IMR-90 (cell line): ENCODE data around the gene INKA1. TPM values are rescaled to one million over a fixed set of nuclear protein-coding genes. Genes with fewer than 3 reads are reported as not detected.
A peak's percentile ranks its signal among the peaks of the same experiment; 100 is the strongest.

Experiments
- ATAC-seq: fragments of 200-7000 bp; cut with Tn5 transposase; 2 replicates; pipeline ENCODE4 v1.9.1; 2020; ENCODE audit warnings: low read depth, mild to moderate bottlenecking, moderate library complexity
- BruUV-seq: library from RNA; stranded (reverse); fragments of 400-500 nt; replicated peaks from 2 replicates; lab custom pipeline; 2021; lab: Mats Ljungman, UMichigan
- CTCF ChIA-PET: fragments of 300-600 bp; formaldehyde crosslinking; extraction: SDS; loops from one replicate; lab custom pipeline; 2021; ENCODE audit warnings: antibody characterized with exemption; lab: Yijun Ruan, JAX
- POLR2A ChIA-PET: fragments of 300-600 bp; sonication (Branson Sonifier 250); formaldehyde crosslinking; loops from one replicate; lab custom pipeline; 2022; ENCODE audit warnings: antibody characterized with exemption; ENCODE audit not compliant: unreplicated experiment; lab: Charles Lee
- DNase-seq: peaks from one replicate; pipeline ENCODE4 v3.0.0; 2013
- H2AFZ ChIP-seq: replicated peaks from 2 replicates; pipeline ENCODE3; 2013; ENCODE audit warnings: low read length, mild to moderate bottlenecking; ENCODE audit not compliant: poor library complexity
- H2AK5ac ChIP-seq: 2 replicates; pipeline ENCODE4 v1.6.1; 2013; ENCODE audit warnings: low read depth, low read length, inconsistent platforms
- H2AK9ac ChIP-seq: replicated peaks from 2 replicates; pipeline ENCODE3; 2013; ENCODE audit warnings: mild to moderate bottlenecking, low read depth, low read length, moderate library complexity; ENCODE audit not compliant: poor library complexity
- H2BK120ac ChIP-seq: 2 replicates; pipeline ENCODE4 v1.6.1; 2013; ENCODE audit warnings: low read depth, low read length, inconsistent platforms
- H2BK15ac ChIP-seq: 3 replicates; pipeline ENCODE4 v1.6.1; 2013; ENCODE audit warnings: low read depth, low read length, inconsistent platforms
- H2BK20ac ChIP-seq: 2 replicates; pipeline ENCODE4 v1.6.1; 2013; ENCODE audit warnings: low read depth, mild to moderate bottlenecking, inconsistent platforms, low read length, moderate library complexity
- H2BK5ac ChIP-seq: 2 replicates; pipeline ENCODE4 v1.6.1; 2013; ENCODE audit warnings: mild to moderate bottlenecking, low read depth, low read length, inconsistent platforms; ENCODE audit not compliant: poor library complexity, severe bottlenecking
- H3K14ac ChIP-seq: replicated peaks from 2 replicates; pipeline ENCODE4 v1.6.1; 2013; ENCODE audit warnings: low read depth, low read length, inconsistent platforms
- H3K18ac ChIP-seq: 2 replicates; pipeline ENCODE4 v1.6.1; 2013; ENCODE audit warnings: low read depth, low read length, control low read depth
- H3K23ac ChIP-seq: 2 replicates; pipeline ENCODE4 v1.6.1; 2013; ENCODE audit warnings: low read depth, low read length, inconsistent platforms
- H3K27ac ChIP-seq: 2 replicates; pipeline ENCODE4 v1.5.1; 2013; ENCODE audit warnings: mild to moderate bottlenecking, control low read depth, low read length; ENCODE audit not compliant: insufficient read depth
- H3K27me3 ChIP-seq: 2 replicates; pipeline ENCODE4 v1.6.1; 2013; ENCODE audit warnings: low read length; ENCODE audit not compliant: control insufficient read depth, insufficient read depth
- H3K36me3 ChIP-seq: 2 replicates; pipeline ENCODE4 v1.6.1; 2013; ENCODE audit warnings: low read length, mixed read lengths; ENCODE audit not compliant: control insufficient read depth, insufficient read depth
- H3K4ac ChIP-seq: 2 replicates; pipeline ENCODE4 v1.6.1; 2013; ENCODE audit warnings: low read depth, low read length, inconsistent platforms
- H3K4me1 ChIP-seq: 2 replicates; pipeline ENCODE4 v1.6.1; 2013; ENCODE audit warnings: low read length, mixed read lengths; ENCODE audit not compliant: control insufficient read depth, insufficient read depth
- H3K4me2 ChIP-seq: 2 replicates; pipeline ENCODE4 v1.6.1; 2013; ENCODE audit warnings: low read depth, mild to moderate bottlenecking, control low read depth, low read length, moderate library complexity
- H3K4me3 ChIP-seq: 2 replicates; pipeline ENCODE4 v1.5.1; 2013; ENCODE audit warnings: low read depth, mild to moderate bottlenecking, control low read depth, low read length, moderate library complexity; ENCODE audit not compliant: insufficient read depth
- H3K56ac ChIP-seq: 2 replicates; pipeline ENCODE4 v1.6.1; 2013; ENCODE audit warnings: low read length, inconsistent platforms; ENCODE audit not compliant: insufficient read depth; ENCODE audit errors: extremely low read depth
- H3K79me1 ChIP-seq, 2 experiments: 2 replicates each; pipeline ENCODE4 v1.6.1; 2013; ENCODE audit warnings: low read length in 2 of 2, inconsistent platforms in 1 of 2, low read depth in 1 of 2
- H3K9ac ChIP-seq: 2 replicates; pipeline ENCODE4 v1.6.1; 2013; ENCODE audit warnings: low read depth, low read length, control low read depth
- H3K9me1 ChIP-seq: 2 replicates; pipeline ENCODE4 v1.6.1; 2013; ENCODE audit warnings: low read length, inconsistent platforms; ENCODE audit not compliant: insufficient read depth
- H3K9me3 ChIP-seq: 2 replicates; pipeline ENCODE4 v1.6.1; 2013; ENCODE audit warnings: low read length; ENCODE audit not compliant: control insufficient read depth, insufficient read depth
- H4K20me1 ChIP-seq: 2 replicates; pipeline ENCODE4 v1.6.1; 2013; ENCODE audit warnings: low read length, inconsistent platforms; ENCODE audit not compliant: insufficient read depth
- H4K5ac ChIP-seq: 2 replicates; pipeline ENCODE4 v1.6.1; 2013; ENCODE audit warnings: mild to moderate bottlenecking, low read depth, low read length, control low read depth
- H4K8ac ChIP-seq, 2 experiments: 2 replicates each; pipeline ENCODE4 v1.6.1; 2013; ENCODE audit warnings: low read depth in 2 of 2, low read length in 2 of 2, control low read depth in 1 of 2, inconsistent platforms in 1 of 2
- H4K91ac ChIP-seq: 2 replicates; pipeline ENCODE4 v1.6.1; 2013; ENCODE audit warnings: low read depth, low read length, inconsistent platforms; ENCODE audit not compliant: insufficient read depth
- RCOR1 ChIP-seq: IDR thresholded peaks from 2 replicates; pipeline ENCODE4 v1.6.1; 2012; ENCODE audit warnings: mild to moderate bottlenecking, low read length, improper control_type of control experiment; ENCODE audit not compliant: insufficient replicate concordance
- RFX5 ChIP-seq: IDR thresholded peaks from 2 replicates; pipeline ENCODE4 v1.8.0; 2012; ENCODE audit warnings: low read depth, mild to moderate bottlenecking, low read length, moderate library complexity
- SMC3 ChIP-seq: fragments of 150-350 bp; IDR thresholded peaks from 2 replicates; pipeline ENCODE4 v1.6.1; 2016; ENCODE audit warnings: low read depth, mild to moderate bottlenecking, antibody characterized with exemption, low read length, moderate library complexity
- WGBS, 2 experiments: methylation state at CpG; one replicate each; pipeline versions ENCODE4 v1.1.5 to v1.1.7; 2013; ENCODE audit warnings: missing lambda C conversion rate in 2 of 2; ENCODE audit not compliant: insufficient read length in 1 of 2; ENCODE audit errors: extremely low coverage in 2 of 2; 5-methylcytosine and 5-hydroxymethylcytosine counted together
- dilution Hi-C: fragments of 300-500 bp; cut with HindIII; formaldehyde crosslinking; loops from one replicate; pipeline ENCODE4 v1.14.3; 2018; ENCODE audit warnings: low sequenced_read_pairs; ENCODE audit not compliant: unreplicated experiment
- in situ Hi-C: fragments of 300-500 bp; cut with MboI; formaldehyde crosslinking; loops from 3 replicates; pipeline ENCODE4 v1.14.3; 2019; ENCODE audit warnings: low sequenced_read_pairs, inconsistent platforms, mixed read lengths
- intact Hi-C: fragments of 100-400 bp; cut with micrococcal nuclease; formaldehyde crosslinking; loops from 2 replicates; pipeline ENCODE4 v1.10.0; 2022
- polyA plus RNA-seq, 3 experiments: library from polyadenylated mRNA; depleted of rRNA; stranded (reverse); fragments of >200 nt; gene quantifications; 2 replicates each; pipeline ENCODE4 v1.2.3, GENCODE V29; 2012; ENCODE audit warnings: low replicate concordance in 1 of 3
- total RNA-seq: library from RNA; depleted of rRNA; stranded (reverse); fragments of >200 nt; gene quantifications from 2 replicates; pipeline ENCODE4 v1.2.3, GENCODE V29; 2012
- TF ChIP-seq, protein P1 (sequence below): conservative IDR thresholded peaks from 2 replicates; pipeline ENCODE4 v1.5.1; 2012; ENCODE audit warnings: mild to moderate bottlenecking, low read depth, low read length, improper control_type of control experiment

Gene INKA1
- total and polyA plus RNA-seq, 2 of the 4 experiments (the other 2 are of a cell fraction) = 2.3 to 4.5 TPM

DNA sequence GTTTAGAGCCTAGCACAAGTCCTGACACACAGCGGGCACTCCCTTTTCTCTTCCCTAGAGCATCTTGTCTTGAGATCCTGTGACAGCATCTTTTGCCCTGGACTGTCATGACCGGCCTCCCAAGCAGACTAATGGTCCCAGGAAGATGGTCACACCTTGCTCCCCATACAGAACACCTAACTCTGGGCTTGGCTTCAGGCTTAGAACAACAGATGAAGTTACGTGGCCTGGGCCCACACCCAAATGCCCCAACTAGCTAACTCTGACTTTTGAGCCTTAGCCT lies 15.9 kb upstream of the INKA1 start (continued):
- TF ChIP-seq, protein P1, sequence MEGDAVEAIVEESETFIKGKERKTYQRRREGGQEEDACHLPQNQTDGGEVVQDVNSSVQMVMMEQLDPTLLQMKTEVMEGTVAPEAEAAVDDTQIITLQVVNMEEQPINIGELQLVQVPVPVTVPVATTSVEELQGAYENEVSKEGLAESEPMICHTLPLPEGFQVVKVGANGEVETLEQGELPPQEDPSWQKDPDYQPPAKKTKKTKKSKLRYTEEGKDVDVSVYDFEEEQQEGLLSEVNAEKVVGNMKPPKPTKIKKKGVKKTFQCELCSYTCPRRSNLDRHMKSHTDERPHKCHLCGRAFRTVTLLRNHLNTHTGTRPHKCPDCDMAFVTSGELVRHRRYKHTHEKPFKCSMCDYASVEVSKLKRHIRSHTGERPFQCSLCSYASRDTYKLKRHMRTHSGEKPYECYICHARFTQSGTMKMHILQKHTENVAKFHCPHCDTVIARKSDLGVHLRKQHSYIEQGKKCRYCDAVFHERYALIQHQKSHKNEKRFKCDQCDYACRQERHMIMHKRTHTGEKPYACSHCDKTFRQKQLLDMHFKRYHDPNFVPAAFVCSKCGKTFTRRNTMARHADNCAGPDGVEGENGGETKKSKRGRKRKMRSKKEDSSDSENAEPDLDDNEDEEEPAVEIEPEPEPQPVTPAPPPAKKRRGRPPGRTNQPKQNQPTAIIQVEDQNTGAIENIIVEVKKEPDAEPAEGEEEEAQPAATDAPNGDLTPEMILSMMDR = no peak
- TF ChIP-seq RFX5 = no peak
- TF ChIP-seq SMC3 = no peak

GRCh38 chr3:49787536-49787935 lies 15.5 kb upstream of the INKA1 start:
- BruUV-seq = no TSS peak
- Histone ChIP-seq H2BK5ac (no peak overlapping the region), H3K4me3 (no peak overlapping the region), H2BK120ac (no peak overlapping the region), H3K9me3 (no peaks in the 10 kb centered on the region), H3K23ac (no peak overlapping the region), H3K18ac (no peak overlapping the region), H4K20me1 (peaks cover 6% of the 10 kb centered on the region; the same call in 1 of the 2 replicates), H2AK9ac (no peak overlapping the region), H2BK15ac (no peak overlapping the region), H3K9me1 (peaks cover 5% of the 10 kb centered on the region), H3K79me1 (peaks cover 4 to 36% of the 10 kb centered on the region in 2 experiments), H3K56ac (no peak overlapping the region), H3K27me3 (peaks cover 3% of the 10 kb centered on the region; the same call in 1 of the 2 replicates), H4K91ac (no peak overlapping the region), H3K27ac (no peak overlapping the region), H2BK20ac (no peak overlapping the region), H3K36me3 (peaks cover 5% of the 10 kb centered on the region; the same call in 1 of the 2 replicates), H3K4me1 (peaks cover 7% of the 10 kb centered on the region), H4K5ac (peak overlapping the region; percentile 92; the same call in 1 of the 2 replicates), H4K8ac (peak overlapping the region; percentile 92 to 99; a peak in 3 of 4 replicates), H3K4ac (no peak overlapping the region), H2AFZ (no peak overlapping the region), H3K4me2 (no peak overlapping the region), H3K14ac (no peak overlapping the region), H2AK5ac (0 out of 2 replicates have a peak overlapping the region, but pooled peaks have one; percentile 84), H3K9ac (no peak overlapping the region)
- DNase-seq (no peak), ATAC-seq (no peak)
- in situ Hi-C loops = no loop called here
- ChIA-PET CTCF (no interaction called here), POLR2A (no interaction called here)
- intact Hi-C loops = no loop called here
- dilution Hi-C loops = no loop called here
- TF ChIP-seq RCOR1 = no peak
- 100% methylated on average over 3 of the region's 5 CpGs; no CpG with 5 or more reads in 1 of the 2 experiments for WGBS, 2 experiments
